Activated CD4-positive, alpha-beta T cell treated with anti-CD3 and anti-CD28 coated beads, Interleukin-2, Interleukin-4, amounts not matched to agents 100 ng/mL and 50 ng/mL, durations not matched to agents 16 hours and 8 hours (primary cell): Measurements from ENCODE around the gene CYP26C1.
"Not testable (repeated sequence)": the region's sequence is repeated elsewhere in the genome, so short reads cannot be mapped to it uniquely, and the experiment has no call there.

Source experiments
- DNase-seq: peaks from one replicate; pipeline ENCODE4 v3.0.0-alpha.2; 2020; ENCODE audit warnings: low spot score

CYP26C1 gene

GRCh38 chr10:93079663-93080349 lies 19.2 kb downstream of the CYP26C1 start:
- DNase-seq: no peak

DNA sequence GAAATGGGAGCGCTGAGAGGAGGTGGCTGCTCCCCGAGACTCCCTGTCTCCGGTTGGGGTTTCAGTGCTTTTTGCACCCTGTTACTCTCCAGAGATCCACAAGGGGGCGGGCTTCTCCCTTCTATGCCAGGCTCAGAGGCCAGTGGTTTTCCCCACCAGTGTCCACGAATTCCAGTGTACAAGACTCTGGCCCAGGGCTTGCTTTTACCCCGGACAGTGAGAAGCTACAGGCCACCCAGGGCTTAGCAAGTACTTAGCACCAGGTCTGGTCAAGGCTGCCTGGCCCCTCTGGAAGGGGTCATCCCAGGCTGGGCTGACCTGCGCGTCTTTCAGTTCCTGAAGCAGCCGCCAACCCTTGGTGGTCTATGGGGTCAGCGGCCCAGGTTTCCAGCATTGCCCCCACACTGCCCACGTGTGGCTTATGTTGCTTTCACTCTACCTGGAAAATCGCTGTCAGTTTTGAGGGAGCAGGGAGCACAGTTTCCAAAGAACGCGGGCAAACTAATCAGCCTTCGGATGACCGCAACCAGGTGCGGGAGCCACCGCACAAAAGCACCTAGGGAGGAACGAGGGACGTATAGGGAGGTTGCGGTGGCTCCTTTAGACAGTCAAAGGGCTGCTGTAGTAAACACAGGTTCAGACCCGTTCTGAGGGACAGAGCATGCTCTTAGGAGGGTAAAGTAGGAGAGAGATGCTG lies 19.9 kb downstream of the CYP26C1 start:
- peak; percentile 40 for DNase-seq

DNA sequence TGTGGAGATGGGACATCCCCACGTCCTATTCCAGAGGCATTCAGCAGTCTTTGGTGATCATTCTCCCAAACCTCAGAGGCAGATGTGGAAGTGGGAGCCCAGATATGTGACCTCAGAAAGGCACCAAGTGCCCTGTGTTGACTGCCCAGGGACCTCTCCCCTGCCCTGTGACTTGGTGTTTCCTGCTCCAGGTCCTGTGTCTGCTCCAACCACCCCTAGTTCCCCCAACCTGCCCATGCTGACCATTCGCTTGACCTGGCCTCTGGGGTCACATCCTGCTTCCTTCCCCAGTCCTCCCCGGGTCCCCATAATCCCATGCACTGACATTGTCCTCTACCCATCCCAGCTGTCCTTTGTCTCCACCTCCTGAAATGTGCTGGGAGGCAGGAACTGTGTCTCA lies 20.7 kb downstream of the CYP26C1 start:
- no peak for DNase-seq

- DNase-seq: no peak
Measured at GRCh38 chr10:93081834-93082233, 21.2 kb downstream of the CYP26C1 start.

DNA sequence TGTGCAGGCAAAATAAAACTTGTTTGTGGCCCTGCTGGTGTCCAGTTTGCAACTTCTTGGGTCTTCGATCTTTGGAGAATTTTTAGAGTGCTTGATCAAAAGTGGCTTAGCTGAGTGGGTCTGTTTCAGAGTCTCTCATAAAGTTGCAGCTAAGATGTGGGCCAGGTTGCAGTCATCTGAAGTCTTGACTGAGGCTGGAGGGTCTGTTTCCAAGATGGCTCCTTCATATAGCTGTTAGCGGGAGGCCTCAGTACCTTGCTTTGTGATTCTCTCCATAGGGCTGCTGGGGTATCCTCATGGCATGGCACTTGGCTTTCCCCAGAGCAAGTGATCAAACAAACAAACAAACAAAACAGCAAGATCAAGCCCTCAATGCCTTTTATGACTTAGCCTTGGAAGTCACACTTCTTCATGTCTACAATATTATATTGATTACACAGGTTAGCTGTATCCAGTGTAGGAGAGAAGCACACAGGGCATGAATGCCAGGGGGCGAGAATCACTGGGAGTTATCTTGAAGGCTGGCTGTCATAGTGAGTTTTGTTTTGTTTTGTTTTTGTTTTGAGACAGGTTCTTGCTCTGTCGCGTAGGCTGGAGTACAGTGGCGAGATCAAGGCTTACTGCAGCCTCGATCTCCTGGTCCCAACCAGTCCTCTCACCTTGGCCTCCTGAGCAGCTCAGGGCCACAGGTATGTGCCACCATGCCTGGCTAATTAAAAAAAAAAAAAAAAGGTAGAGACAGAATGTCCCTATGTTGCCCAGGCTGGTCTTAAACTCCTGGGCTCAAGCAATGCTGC lies 23.3 kb downstream of the CYP26C1 start:
- no peak for DNase-seq

GRCh38 chr10:93085272-93085859 lies 24.8 kb downstream of the CYP26C1 start:
- DNase-seq: no peak

GRCh38 chr10:93086289-93086688 lies 25.7 kb downstream of the CYP26C1 start:
- DNase-seq: no peak

DNA sequence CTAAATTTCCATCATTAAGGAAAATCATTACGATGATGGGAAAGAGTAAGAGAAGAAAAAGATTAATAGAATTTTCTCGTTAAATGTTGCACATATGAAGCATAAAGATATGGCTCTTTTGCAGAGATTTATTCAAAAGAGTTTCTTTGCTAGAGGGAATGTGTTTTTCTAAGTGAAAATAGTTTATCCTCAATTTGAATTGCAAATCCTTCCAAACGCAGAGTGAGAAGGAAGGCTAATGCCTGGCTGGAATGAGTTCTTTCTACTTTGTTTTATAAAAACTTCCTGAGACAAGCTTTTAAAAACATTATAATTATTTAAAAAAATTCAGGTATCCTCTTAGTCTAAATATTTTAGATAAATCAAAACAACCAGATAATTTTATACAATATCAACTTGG lies 27.2 kb downstream of the CYP26C1 start:
- no peak for DNase-seq

GRCh38 chr10:93088466-93088865 lies 27.9 kb downstream of the CYP26C1 start:
- DNase-seq: no peak

GRCh38 chr10:93090619-93091018 lies 30.0 kb downstream of the CYP26C1 start:
- no peak for DNase-seq

- no peak for DNase-seq
Measured at GRCh38 chr10:93091960-93092359, 31.4 kb downstream of the CYP26C1 start.

DNA sequence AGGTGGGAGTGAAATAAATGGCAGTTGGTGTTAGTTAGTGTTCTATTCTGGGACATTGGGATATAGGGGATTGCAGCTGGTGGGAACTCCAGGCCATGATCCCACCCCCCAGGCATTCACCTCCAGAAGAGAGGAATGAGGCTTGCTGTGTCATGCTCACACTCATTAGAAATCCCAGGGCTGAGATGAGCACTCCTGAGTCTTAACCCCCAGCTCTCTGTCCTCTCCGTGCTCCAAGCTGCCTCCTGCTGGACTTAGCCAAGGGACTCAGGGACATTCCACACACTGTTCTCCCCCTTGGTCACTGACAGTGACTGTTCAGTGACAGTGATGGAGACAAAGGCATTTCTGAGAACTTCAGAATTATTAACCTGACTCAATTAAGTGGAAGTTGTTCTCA lies 34.6 kb downstream of the CYP26C1 start:
- DNase-seq: no peak

DNA sequence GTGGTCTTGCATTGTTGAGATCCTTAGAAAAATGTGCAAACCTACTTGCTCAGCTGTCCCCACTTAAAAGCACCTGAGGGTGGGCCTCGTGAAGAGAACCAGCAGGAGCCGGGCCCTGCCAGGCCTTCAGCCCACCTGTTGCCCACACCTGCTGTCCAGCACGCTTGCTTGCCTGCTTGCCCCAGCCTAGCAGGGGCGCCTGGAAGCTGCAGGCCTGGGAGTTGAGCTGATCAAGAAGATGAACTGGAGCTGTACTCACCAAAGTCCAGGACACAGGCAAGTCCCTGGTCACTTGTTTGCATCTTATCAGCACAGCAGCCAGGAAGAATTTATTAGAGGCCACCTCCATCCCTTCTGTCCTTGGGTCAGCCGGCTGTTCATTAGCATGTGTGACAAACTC lies 36.3 kb downstream of the CYP26C1 start:
- no peak for DNase-seq

DNA sequence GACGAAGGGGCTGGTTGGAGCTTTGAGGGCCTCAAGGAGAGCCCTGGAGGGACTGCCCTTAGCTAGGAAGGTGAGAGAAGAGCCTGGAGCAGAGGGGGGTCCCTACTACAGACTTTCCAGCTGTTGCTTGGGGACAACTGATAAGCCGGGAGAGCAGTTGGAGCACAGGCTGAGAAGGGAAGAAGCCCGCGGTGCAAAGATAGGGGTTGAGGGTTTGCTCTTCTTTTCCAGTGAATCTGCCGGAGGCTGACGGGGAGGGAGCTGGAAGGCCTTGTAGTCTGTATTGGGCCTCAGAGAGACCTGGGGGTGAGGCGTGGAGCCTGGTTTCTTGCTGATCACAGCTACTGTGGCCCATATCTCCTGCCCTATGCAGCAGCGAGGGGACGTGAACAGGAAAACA lies 36.8 kb downstream of the CYP26C1 start:
- no peak for DNase-seq

- DNase-seq: no peak
Measured at GRCh38 chr10:93098816-93099215, 38.2 kb downstream of the CYP26C1 start.

DNA sequence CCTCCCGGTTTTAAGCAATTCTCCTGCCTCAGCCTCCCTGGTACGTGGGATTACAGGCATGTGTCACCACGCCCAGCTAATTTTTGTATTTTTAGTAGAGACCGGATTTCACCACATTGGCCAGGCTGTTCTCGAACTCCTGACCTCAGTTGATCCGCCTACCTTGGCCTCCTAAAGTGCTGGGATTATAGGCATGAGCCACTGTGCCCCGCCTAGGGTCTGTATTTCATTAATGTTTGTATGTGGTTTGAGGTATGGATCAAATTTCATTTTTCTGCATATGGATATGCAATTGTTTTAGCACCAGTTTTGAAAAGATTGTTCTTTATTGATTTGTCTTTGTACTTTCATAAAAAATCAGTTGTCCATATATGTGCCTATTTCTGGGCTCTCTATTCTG lies 39.1 kb downstream of the CYP26C1 start:
- DNase-seq: no peak

DNA sequence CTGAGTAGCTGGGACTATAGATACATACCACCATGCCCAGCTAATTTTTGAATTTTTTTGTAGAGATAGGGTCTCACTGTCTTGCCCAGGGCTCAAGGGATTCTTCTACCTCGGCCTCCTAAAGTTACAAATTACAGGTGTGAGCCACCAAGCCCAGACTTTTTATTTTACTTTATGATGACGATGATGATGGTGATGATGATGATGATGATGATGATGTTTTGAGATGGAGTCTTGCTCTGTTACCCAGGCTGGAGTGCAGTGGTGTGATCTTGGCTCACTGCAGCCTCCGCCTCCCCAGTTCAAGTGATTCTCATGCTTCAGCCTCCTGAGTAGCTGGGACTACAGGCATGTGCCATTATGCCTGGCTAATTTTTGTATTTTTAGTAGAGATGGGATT lies 40.5 kb downstream of the CYP26C1 start:
- DNase-seq: not testable (repeated sequence)

DNA sequence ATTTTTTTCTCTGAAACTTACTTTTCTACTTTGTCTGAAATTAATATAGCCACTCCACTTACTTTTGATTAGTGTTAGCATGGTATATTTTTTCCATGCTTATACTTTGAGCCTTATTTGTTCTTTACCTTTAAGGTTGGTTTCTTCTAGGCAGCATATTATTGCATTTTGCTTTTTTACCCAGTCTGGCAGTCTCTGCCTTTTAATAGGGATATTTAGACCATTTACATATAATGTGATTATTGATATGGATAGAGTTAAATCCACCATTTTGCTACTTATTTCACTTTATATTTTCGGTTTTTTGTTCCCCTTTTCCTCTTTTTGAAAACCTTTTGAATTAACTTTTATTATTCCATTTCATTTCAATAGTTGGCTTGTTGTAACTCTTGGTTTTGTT lies 43.4 kb downstream of the CYP26C1 start:
- DNase-seq: no peak

DNA sequence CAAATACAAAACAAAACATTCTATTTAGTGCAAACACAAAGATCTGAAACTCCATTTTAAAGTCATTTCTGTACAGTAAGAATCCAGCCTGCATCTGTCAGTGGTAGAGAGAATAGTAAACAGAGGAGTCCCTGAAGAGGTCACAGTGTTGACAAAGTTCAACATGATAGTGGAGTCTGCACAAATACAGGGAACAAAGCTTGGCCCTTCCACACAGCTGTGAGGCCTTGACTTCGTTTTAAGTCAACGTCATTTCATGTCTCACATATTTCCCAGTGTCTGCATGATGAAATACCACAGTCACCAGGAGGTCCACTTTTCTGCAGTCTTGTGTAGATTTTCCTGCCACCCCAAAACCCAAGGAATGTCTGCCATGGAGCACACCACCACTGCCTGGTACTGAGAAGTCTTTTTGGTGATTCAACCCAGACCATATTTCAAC lies 46.1 kb downstream of the CYP26C1 start:
- no peak for DNase-seq

DNA sequence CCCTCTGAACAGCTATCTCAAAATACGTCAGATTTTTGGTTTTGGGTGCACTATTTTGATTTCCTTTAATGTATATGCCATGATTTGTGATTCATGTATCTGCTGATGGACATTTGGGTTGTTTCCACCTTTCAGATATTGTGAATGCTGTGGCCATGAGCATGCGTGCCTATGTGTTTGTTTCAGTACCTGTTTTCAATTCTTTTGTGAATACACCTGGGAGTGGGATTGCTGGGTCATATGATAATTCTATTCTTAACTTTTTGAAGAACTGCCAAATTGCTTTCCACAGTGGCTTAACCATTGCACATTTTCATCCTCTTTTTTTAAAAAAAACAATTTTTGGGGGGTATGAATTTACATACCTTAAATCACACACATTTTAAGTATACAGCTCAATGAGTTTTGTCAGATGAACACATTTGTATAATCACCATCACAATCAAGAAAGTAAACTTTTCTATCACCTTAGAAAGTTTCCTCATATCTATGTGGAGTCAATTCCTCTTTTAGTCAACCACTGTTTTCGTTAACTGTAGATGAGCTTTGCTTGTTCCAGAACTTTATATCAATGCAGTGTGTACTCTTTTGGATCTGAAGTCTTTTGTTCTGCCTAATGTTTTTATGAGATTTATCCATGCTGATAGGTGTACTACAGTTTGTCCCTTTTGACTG lies 50.0 kb downstream of the CYP26C1 start:
- DNase-seq: no peak

DNA sequence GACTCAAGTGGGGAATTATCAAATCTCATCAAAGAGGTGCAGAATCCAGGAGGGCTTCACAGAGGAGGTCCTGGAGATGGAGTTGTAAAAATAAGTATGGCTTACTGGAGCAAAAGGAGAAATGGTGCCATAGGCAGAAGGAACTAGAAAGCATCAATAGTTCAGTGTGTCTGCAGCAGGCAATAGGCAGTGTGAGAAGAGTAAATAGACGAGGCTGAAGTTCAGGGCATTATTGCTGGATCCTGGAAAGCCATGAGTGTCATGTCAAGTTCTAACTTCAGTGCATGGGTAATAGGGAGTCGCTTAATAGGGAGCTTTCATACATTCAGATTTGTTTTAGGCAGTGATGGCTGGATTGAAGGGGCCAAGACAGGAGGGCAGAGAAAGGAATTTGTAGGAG lies 52.4 kb downstream of the CYP26C1 start:
- no peak for DNase-seq
